H4 (cell line): Measurements from ENCODE around the gene TLE2. TPM values are rescaled to one million over a fixed set of nuclear protein-coding genes. Genes with fewer than 3 reads are reported as not detected.
A peak's percentile ranks its signal among the peaks of the same experiment; 100 is the strongest.
"Not testable (repeated sequence)": the region's sequence is repeated elsewhere in the genome, so short reads cannot be mapped to it uniquely, and the experiment has no call there.

Experiments
- DNase-seq: peaks from one replicate; pipeline ENCODE4 v3.0.0-alpha.2; 2015; ENCODE audit warnings: low spot score
- total RNA-seq: library from RNA; depleted of rRNA; stranded (reverse); fragments of >200 nt; shearing (Covaris generic); gene quantifications from 2 replicates; pipeline ENCODE4 v1.2.3, GENCODE V29; 2014

Gene TLE2
- total RNA-seq, 1 experiment from 2014 or later: 3.5 TPM

GRCh38 chr19:2983351-2984214, 45.5 kb downstream of the TLE2 start:
- DNase-seq: peak; percentile 66

- peak; percentile 79 for DNase-seq
Observed at GRCh38 chr19:2982983-2983350, 46.1 kb downstream of the TLE2 start.

DNA sequence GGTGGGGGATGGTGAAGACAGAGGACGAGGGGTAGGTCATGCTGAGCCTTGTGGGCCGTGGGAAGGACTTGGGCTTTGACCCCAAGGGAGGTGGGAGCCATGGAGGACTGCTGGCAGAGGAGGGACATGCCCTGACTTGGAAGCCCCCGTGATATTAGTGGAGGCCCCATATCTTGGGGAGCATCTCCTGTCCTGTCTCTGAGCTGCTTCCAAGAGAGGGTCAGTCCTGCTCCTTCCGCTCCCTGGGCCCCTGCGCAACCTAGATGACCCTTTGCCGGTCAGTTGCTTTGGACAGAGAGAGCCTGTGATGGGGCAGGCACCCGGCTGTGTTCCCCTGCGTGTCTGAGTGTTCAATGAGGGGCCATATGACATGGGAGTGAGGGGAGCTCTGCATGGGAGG, 46.5 kb downstream of the TLE2 start:
- DNase-seq: no peak

DNA sequence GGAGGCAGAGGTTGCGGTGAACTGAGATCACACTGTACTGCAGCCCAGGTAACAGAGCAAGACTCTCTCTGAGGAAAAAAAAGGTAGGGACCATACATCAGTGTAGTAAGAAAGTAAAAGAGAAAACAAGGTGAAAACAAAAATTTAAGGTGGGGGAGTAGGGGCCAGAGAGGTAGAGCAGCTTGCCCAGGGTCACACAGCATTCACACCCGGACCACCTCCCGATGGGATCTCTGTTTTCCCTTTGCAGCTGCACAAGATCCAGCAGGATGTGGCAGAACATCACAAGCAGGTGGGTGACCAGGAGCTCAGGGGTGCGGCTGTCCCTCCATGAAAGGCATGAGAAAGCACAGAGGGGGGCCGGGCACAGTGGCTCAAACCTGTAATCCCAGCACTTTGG, 47.2 kb downstream of the TLE2 start:
- no peak for DNase-seq

GRCh38 chr19:2978772-2979171, 50.3 kb downstream of the TLE2 start:
- DNase-seq: no peak

DNA sequence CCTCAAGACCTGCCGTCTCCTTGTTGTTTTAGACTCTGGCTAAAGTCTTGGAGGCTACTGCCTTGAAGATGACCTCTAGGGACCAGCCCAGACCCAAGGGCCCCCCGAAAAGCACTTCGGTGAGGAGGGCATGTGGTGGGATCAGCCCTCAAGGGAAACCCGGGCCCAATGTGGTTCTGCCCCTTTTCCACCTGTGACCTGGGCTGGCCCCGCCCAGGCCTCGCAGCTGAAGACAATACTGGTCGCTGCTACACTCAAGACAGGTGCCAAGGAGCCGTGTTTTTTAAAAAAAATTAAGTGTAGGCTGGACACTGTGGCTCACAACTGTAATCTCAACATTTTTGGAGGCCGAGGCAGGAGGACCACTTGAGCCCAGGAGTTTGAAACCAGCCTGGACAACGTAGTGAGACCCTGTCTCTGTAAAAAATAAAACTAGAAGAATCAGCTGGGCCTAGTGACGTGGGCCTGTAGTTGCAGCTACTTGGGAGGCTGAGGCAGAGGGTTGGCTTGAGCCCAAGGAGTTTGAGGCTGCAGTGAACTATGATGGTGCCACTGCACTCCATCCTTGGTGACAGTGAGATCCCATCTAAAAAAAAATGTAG, 50.8 kb downstream of the TLE2 start:
- DNase-seq: no peak

- no peak for DNase-seq
Observed at GRCh38 chr19:2977746-2978138, 51.3 kb downstream of the TLE2 start.

DNA sequence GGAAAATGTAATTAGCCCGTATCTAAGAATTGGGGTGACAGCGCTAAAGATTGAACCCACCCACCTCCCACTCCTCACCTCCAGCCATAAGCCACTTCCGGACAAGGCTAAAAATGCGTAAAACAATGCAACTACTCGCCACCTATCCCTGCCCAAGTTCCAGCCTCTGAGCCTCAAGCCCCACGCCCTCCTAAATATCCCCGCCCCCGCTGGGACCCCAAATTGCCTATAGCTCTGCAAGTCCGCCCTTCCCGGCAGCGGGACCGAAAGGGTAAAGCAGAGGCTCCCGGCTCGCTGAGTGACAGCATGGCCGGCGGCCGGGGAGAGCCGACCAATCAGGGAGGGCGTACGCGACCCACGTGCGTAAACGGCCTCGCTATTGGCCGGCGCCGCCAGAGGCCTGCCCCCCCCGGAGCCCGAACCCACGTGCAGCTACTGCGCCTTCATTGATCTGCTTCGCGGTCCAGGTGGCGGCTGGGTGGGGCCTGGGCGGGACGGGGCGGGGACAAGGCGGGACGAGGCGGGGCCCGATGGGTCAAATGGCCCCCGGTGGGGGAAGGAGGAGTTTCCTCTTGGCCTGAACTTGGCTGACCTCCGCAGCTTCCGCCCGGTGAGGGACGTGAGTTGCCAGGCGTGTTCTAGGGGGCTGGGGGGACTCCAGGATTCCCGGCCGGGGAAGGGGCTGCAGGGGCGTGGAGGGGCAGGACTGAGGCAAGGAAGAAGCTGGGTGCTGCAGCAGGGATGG, 51.9 kb downstream of the TLE2 start, which contains the start of gene TLE6:
Gene TLE6, plus strand, starts transcription at position 564 of the 745 bp plus-strand sequence. CDS start 670 bp downstream, outside the sequence.
- peak; percentile 93 for DNase-seq

DNA sequence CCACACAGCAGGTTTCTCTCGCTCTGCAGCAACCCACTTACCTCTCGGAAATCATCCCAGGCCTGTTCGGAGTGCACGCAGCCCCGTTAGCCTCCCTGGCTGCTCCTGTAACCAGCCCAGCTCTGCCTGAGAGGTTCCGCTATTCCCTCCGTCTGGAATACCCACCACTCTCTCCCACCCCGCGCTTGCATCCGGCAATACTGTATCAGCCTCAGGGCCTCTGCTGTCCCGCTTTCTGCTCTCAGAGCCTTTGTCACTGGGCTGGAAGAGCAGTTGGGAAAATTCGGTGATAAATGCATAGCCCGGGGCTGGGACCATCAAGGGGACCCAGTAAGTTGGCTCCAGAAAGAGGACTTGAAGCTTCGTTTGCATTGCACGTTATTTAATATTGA, 52.5 kb downstream of the TLE2 start:
- no peak for DNase-seq

DNA sequence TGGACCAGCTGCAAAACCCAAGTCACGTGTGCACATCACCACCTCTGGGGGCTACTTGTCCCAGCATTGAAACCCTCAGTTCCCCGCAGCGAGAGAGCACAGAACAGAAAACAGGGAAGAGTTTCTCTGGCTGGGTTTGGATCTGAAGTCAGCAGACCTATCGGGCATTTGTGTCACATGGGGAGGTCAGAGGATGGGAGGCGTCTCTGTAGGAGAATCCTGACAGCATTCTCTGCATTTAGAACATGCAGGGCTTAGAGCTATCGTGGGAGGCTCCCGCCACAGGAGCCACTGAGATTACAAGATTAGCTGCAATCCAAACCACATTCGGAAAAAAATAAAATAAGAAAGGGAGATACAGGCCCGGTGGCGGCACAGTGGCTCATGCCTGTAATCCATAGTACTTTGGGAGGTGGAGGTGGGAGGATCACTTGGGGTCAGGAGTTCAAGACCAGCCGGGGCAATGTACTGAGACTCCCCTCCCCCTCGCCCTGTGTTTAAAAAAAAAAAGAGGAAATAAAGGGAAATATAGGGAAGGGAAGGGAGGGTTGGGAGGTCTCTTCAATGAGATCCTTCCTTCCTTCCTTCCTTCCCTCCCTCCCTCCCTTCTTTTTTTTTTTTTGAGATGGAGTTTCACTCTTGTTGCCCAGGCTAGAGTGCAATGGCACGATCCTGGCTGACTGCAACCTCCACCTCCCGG, 54.6 kb downstream of the TLE2 start:
- DNase-seq: no peak

- no peak for DNase-seq
Observed at GRCh38 chr19:2973229-2973628, 55.9 kb downstream of the TLE2 start.

- DNase-seq: no peak
Observed at GRCh38 chr19:2970201-2970835, 58.8 kb downstream of the TLE2 start.

DNA sequence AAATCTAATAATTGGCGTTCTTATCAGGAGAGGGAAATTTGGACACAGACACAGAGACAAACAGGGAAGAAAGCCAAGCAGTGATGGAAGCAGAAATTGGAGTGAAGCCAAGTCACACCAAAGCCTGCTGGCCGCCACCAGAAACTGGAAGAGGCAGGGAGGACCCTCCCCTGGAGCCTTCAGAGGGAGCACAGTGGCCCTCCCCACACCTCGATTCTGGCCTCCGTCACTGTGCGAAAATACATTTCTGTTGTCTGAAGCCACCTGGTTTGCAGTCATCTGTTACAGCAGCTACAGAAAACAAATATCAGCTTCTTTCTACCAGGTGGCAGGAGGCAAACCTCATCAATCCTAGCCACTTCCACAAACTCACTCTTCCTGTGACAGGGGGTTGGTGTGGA, 60.0 kb downstream of the TLE2 start:
- DNase-seq: no peak

DNA sequence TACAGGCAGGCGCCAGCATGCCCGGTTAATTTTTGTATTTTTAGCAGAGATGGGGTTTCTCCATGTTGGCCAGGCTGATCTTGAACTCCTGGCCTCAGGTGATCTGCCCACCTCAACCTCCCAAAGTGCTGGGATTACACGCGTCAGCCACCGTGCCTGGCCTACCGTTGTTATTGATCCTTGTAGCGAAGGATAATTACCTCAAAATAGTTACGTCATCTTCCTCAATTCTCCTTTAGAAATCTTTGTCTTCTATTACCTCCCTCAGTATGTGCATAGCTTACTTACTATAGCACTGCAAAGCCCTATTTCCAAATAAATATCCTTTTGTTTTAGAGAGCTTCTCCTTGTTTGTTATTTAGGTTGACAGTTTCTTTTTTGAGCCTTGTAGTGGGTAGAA, 61.1 kb downstream of the TLE2 start:
- no peak for DNase-seq

- DNase-seq: no peak
Observed at GRCh38 chr19:2964874-2965273, 64.2 kb downstream of the TLE2 start.

DNA sequence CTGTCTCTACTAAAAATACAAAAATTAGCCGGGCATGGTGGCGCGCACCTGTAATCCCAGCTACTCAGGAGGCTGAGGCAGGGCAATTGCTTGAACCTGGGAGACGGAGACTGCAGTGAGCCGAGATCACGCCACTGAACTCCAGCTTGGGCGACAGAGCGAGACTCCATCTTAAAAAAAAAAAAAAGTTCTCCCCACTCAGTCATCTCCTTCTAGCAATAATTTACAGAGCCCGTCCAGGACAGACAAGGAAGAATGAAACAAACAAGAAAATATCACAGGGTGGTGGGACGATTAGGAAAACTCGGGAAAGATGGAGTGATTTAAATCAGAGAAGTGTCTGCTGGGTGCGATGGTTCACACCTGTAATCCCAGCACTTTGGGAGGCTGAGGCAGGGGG, 65.4 kb downstream of the TLE2 start:
- DNase-seq: not testable (repeated sequence)

DNA sequence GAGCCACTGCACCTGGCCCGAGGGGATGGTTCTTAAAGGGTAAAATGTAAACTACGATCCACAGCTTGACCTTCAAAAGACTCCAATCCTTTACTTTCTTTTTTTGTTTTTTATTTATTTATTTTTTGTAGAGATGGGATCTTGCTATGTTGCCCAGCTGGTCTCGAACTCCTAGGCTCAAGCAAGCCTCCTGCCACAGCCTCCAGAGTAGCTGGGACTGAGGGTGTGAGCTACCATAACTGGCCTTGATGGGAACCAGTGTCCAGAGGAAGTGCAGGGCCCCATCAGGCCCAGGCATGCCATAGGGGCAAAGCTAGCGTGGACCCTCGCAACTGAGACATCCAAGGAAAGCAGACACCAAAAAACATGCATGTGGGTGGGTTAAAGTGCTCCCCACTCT, 66.0 kb downstream of the TLE2 start:
- no peak for DNase-seq

DNA sequence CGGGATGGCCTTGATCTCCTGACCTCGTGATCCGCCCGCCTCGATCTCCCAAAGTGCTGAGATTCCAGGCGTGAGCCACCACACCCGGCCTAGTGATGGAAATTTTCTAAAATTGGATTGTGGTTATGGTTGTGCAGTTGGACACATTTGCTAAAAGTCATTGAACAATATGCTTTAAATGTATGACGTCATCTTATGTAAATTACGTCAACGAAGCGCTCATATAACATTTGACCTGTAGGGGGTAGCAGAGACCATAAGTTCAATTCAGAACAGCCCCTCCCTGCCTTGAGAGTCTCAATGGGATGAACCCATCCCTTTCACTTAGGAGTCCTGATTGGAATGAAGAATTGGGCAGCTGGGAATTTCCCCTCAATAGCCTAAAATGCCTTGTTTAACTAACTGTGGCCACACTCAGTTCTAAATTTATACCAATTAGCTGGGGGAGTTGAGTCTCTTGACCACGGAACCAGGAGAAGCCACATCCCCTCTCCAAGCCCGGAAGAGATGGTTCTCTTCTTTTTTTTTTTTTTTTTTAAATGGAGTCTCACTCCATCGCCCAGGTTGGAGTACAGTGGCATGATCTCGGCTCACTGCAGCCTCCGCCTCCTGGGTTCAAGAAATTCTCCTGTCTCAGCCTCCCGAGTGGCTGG, 66.9 kb downstream of the TLE2 start:
- peak; percentile 79 for DNase-seq

DNA sequence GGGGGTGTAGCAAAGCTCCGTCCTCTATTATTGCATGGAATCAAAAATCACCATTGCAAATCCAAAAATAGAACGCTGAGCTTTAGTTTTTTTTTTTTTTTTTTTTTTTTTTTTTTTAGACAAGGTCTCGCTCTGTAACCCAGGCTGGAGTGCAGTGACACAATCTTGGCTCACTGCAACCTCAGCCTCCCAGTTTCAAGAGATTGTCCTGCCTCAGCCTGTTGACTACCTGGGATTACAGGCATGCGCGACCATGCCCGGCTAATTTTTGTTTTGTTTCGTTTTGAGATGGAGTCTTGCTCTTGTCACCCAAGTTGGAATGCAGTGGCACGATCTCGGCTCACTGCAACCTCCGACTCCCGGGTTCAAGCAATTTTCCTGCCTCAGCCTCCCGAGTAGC, 69.0 kb downstream of the TLE2 start:
- no peak for DNase-seq

DNA sequence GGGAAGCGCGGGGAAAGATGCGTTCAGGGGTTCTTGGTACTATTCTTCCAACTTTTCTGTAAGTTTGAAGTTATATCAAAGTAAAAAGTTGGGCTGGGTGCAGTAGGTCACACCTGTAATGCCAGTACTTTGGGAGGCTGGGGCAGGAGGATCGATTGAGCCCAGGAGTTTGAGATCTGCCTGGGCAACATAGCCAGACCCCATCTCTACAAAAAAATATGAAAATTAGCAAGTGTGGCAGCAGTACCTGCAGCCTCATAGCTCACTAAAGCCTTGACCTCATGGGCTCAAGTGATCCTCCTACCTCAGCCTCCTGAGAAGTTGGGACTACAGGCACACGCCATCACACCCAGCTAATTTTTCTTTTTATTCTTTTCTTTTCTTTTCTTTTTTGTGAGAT, 71.9 kb downstream of the TLE2 start:
- no peak for DNase-seq

DNA sequence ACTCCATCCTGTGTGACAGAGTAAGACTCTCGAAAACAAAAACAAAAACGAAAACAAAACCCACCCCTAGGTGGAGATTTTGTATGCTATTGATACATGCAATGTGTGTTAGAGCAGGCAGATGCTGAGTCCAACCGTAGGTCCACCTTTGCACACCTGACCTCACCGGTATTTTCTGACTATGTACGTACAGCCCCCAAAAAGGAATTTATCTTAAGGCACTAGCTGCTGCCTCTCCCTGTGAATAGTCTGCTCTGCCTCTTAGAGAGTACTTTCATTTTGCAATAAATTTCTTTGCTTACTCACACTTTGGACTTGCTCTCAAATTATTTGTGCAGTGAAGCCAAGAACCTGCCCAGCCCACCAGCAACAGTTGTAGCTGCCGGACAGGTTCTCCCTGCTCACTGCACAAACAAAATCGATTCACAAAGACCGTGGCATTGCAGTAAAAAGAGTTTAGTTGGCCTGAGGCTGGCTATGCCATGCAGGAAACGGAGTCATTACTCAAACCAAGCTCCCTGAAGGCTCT, 76.1 kb downstream of the TLE2 start:
- no peak for DNase-seq
